ENCODE data around the gene GSK3A.

DNA sequence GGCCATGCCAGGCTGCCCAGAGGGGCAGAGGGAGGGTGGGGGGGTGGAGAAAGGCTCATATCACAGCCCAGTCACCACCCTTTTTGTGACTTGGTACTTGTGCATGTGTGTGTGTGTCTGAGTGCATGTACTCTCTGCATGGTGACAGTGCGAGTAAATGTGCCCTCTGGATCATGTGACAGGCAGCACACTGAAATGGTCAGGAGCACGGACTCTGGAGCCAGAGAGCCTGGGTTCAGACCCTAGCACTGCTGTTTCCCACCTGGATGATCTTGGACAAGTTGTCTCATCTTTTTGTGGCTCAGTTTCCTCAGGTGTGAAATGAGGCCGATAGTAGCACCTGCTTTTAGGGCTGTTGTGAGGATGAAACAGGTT lies 28.6 kb upstream of the GSK3A start:
- TF ChIP-seq, protein P1, sequence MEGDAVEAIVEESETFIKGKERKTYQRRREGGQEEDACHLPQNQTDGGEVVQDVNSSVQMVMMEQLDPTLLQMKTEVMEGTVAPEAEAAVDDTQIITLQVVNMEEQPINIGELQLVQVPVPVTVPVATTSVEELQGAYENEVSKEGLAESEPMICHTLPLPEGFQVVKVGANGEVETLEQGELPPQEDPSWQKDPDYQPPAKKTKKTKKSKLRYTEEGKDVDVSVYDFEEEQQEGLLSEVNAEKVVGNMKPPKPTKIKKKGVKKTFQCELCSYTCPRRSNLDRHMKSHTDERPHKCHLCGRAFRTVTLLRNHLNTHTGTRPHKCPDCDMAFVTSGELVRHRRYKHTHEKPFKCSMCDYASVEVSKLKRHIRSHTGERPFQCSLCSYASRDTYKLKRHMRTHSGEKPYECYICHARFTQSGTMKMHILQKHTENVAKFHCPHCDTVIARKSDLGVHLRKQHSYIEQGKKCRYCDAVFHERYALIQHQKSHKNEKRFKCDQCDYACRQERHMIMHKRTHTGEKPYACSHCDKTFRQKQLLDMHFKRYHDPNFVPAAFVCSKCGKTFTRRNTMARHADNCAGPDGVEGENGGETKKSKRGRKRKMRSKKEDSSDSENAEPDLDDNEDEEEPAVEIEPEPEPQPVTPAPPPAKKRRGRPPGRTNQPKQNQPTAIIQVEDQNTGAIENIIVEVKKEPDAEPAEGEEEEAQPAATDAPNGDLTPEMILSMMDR (IDR thresholded peaks at IDR 0.05): no peak
- no peak for TF ChIP-seq EP300 (IDR thresholded peaks at IDR 0.05)
- TF ChIP-seq POLR2AphosphoS5 (IDR thresholded peaks at IDR 0.05): no peak
- TF ChIP-seq POLR2A (IDR thresholded peaks at IDR 0.05; ENCODE audit: low read depth): no peak
